Activated T-helper 17 cell treated with anti-CD3 and anti-CD28 coated beads, Interleukin-2, amount 50 U/mL, for 72 hours (primary cell): ENCODE data around the gene MYLK. TPM values are rescaled to one million over a fixed set of nuclear protein-coding genes. Genes with fewer than 3 reads are reported as not detected.

Experiments
- ATAC-seq: fragments of 150-1000 bp; cut with Tn5 transposase; replicated peaks from 2 replicates; pipeline ENCODE4 v1.10.0; 2021; ENCODE audit warnings: mild to moderate bottlenecking, moderate library complexity
- H3K27ac Mint-ChIP-seq: one replicate; pipeline ENCODE4 v1.8.0; 2022; ENCODE audit warnings: mixed read lengths
- H3K27me3 Mint-ChIP-seq: one replicate; pipeline ENCODE4 v1.8.0; 2022; ENCODE audit warnings: mixed read lengths
- H3K36me3 Mint-ChIP-seq: one replicate; pipeline ENCODE4 v1.8.0; 2022; ENCODE audit warnings: low read depth, mild to moderate bottlenecking, mixed read lengths
- H3K4me1 Mint-ChIP-seq: one replicate; pipeline ENCODE4 v1.8.0; 2022; ENCODE audit warnings: mixed read lengths
- H3K4me3 Mint-ChIP-seq: one replicate; pipeline ENCODE4 v1.8.0; 2022; ENCODE audit warnings: mild to moderate bottlenecking, mixed read lengths
- H3K9me3 Mint-ChIP-seq: one replicate; pipeline ENCODE4 v1.8.0; 2022; ENCODE audit warnings: mixed read lengths
- total RNA-seq, 2 donors: library from RNA; stranded (reverse); gene quantifications; one replicate each; pipeline ENCODE4 v1.2.3, GENCODE V29; 2022

Gene MYLK
- total RNA-seq, 2 donors from 2014 or later = 0.17 TPM; not detected in 1

DNA sequence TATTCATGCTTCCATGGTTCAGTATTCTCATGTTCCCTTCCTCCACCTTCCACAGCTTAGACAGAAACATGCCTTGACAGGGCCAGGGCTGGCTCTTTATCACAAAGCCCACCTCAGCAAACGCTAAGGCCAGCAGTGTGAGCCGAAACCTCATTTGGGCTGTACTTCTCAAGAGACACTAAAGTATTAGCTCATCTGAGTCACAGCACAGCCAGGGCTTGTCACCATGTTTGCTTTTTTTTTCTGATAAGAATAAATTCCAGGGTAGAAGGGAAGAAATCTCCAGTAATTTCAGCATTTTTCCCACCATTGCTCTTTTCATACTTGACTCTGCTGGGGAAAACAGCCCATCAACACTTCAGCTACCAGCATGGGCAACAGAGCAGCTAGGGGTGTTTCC lies 95.4 kb downstream of the MYLK start:
- no peaks in the 10 kb centered on the region for H3K4me1 Mint-ChIP-seq
- ATAC-seq = no peak
- H3K27me3 Mint-ChIP-seq = peaks cover 24% of the 10 kb centered on the region
- no peaks in the 10 kb centered on the region for H3K36me3 Mint-ChIP-seq
- no peak overlapping the region for H3K4me3 Mint-ChIP-seq
- no peak overlapping the region for H3K27ac Mint-ChIP-seq
- H3K9me3 Mint-ChIP-seq = no peaks in the 10 kb centered on the region

DNA sequence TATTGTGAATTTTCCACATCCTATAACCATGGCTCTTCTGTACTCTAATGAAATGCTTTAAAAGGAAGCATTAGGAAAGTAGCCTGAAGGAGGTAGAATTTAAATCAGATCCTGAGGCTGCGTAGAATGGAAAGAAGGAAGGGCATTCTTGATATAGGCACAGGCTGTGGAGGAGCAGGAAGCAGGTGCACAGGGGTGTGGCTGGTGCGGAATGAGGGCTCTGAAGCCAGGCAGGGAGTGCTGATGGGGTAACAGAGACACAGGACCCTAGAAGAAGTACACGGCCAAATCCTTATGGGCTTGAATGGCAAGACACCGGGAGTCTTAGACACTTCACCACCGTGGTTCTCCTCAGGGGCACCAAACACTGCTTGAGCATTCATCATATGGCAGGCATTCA lies 97.0 kb downstream of the MYLK start:
- no peaks in the 10 kb centered on the region for H3K36me3 Mint-ChIP-seq
- no peak for ATAC-seq
- H3K27ac Mint-ChIP-seq = no peak overlapping the region
- H3K4me1 Mint-ChIP-seq = no peaks in the 10 kb centered on the region
- no peaks in the 10 kb centered on the region for H3K9me3 Mint-ChIP-seq
- no peak overlapping the region for H3K4me3 Mint-ChIP-seq
- peaks cover 11% of the 10 kb centered on the region for H3K27me3 Mint-ChIP-seq

DNA sequence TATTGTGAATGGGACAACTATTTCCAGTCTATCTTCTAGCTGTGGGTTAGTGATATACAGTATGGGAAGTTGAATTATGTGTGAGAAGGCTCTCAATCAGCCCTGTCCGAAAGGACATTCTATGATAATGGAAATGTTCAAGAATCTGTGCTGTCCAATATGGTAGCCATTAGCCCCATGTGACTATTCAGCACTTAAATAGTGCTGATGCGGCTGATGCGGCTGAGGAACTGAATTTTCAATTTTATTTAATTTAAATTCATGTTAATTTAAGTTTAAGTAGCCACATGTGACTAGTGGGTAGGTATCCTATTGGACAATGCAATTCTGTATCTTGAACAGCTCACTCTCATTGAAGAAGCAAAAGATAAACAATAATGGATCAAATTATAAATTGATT lies 98.5 kb downstream of the MYLK start:
- H3K27me3 Mint-ChIP-seq = peaks cover 11% of the 10 kb centered on the region
- H3K27ac Mint-ChIP-seq = no peak overlapping the region
- no peaks in the 10 kb centered on the region for H3K36me3 Mint-ChIP-seq
- no peak overlapping the region for H3K4me3 Mint-ChIP-seq
- ATAC-seq = no peak
- no peaks in the 10 kb centered on the region for H3K4me1 Mint-ChIP-seq
- H3K9me3 Mint-ChIP-seq = no peaks in the 10 kb centered on the region

DNA sequence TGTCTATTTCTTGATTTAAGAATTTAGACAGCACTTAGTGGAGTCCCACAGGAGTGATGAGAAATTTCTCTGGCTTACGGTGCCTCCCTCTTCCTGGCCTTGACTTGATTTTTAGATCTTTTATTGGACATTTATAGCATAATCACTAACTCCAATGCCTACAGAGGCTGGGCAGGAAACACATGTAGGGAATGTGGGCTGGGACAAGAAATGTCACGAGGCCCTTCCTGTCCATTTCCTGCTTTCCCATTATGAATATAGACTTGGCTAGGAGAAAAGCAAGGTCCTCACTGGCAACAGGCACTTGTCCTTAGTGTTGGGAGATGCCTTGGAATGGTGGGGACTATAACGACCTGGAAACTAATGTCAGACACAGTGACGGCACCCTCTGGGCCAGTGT lies 100.3 kb downstream of the MYLK start:
- Mint-ChIP-seq H3K36me3 (no peaks in the 10 kb centered on the region), H3K4me3 (no peak overlapping the region), H3K9me3 (no peaks in the 10 kb centered on the region), H3K27me3 (peaks cover 10% of the 10 kb centered on the region), H3K4me1 (no peaks in the 10 kb centered on the region), H3K27ac (no peak overlapping the region)
- no peak for ATAC-seq

DNA sequence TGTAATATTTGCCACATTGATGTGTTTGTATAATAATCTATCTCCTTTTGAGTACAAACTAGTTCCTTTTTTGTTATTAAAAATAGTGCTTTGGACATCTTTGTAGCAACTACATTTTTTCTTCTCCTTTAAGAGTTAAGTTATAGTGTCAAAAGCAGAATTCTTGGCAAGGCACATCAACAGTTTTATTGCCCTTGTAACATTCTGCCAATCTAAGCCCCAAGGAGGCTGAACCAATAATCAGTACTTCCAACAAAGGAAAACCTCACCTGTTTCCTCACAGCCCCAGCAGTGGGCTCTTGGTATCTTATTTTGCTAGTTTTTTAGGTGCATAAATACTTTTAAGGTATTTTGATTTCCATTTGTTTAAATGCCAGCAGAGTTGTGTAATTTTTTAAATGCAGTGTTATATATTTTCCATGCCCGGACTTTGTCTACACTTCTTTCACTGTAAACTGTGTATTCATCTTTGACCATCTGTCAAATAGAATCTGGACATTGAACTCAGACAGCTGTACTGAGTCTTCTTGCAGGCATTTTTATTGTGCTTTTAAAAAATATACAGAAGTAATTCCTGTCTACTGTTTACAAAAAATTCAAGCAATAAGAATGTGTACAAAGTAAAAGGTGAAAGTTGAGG lies 101.0 kb downstream of the MYLK start:
- Mint-ChIP-seq H3K9me3 (no peaks in the 10 kb centered on the region), H3K4me3 (no peak overlapping the region), H3K27me3 (peaks cover 7% of the 10 kb centered on the region), H3K27ac (no peak overlapping the region), H3K36me3 (no peaks in the 10 kb centered on the region), H3K4me1 (no peaks in the 10 kb centered on the region)
- no peak for ATAC-seq

DNA sequence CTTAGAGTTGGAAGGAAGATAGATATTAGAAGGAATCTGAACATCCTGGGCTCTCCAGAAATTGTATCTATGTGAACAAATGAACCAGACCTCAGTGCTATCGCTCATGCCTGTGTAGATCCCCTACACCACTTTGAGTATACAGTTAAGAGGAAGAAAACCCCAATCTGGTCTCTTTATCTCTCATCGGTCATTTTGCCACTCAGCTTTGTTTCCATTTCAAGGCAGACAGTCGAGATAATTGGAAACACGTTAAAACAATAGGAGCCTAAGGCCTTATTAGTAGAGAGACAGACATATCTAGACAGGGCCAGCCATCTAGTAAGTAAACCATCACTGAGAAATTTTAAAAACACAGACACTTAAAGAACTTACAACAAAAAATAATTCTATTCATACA lies 101.6 kb downstream of the MYLK start:
- ATAC-seq = no peak
- Mint-ChIP-seq H3K4me3 (no peak overlapping the region), H3K36me3 (no peaks in the 10 kb centered on the region)

DNA sequence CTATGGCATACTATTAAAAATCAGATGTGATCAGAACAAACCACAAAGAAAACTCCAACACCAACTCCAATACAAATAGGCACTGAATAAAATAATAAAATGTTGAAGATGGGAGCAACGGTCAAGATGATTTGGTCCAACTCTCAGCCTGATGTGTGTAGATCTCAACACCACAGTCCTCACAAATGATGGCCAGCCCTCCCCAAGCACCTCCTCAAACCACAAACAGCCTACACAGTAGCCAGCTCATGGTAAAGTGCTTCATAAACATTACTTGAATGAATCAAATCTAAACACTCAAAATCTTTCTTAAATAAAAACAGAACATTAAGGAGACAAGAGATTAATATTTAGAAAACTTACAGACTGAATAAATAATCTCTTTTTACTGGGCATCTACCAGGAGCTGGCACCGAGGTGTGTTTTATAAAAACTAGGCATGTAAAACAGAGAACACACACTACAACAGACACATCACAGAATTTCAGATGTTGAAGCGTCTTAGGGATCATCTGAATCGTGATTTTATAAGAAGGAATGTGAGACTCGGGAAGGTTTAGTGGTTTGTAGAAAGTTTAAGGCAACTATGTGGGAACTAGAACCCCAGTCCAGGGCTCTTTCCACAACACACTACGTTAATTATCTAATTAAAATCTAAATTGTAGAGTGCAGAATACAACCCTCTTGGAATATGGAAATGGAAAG lies 102.4 kb downstream of the MYLK start:
- Mint-ChIP-seq H3K4me1 (no peaks in the 10 kb centered on the region), H3K27me3 (peaks cover 8% of the 10 kb centered on the region), H3K36me3 (no peaks in the 10 kb centered on the region), H3K4me3 (no peak overlapping the region), H3K27ac (no peak overlapping the region), H3K9me3 (no peaks in the 10 kb centered on the region)
- no peak for ATAC-seq

More for the DNA sequence above, 101.6 kb downstream of the MYLK start:
- no peak overlapping the region for H3K27ac Mint-ChIP-seq
- H3K27me3 Mint-ChIP-seq = peaks cover 8% of the 10 kb centered on the region
- H3K9me3 Mint-ChIP-seq = no peaks in the 10 kb centered on the region
- H3K4me1 Mint-ChIP-seq = no peaks in the 10 kb centered on the region

DNA sequence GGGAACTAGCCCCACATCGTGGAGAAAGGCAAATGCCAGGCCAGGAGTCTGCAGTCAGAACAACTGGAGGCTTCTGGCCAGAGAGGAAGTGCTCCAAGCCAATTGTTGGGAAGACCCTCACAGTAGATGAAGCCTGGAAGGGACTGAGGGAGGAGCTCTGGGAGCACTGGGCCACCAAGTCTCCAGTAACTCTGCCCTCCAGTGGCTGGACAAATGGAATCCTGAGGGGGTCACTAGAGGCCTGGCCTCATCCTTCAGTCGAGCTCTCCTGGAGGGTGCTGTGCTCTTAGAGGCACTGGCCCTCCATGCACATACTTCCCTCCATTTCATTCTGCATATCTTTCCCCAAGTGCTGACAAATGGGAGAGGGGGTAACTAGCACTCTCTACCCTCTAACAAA lies 103.0 kb downstream of the MYLK start:
- H3K27ac Mint-ChIP-seq = no peak overlapping the region

DNA sequence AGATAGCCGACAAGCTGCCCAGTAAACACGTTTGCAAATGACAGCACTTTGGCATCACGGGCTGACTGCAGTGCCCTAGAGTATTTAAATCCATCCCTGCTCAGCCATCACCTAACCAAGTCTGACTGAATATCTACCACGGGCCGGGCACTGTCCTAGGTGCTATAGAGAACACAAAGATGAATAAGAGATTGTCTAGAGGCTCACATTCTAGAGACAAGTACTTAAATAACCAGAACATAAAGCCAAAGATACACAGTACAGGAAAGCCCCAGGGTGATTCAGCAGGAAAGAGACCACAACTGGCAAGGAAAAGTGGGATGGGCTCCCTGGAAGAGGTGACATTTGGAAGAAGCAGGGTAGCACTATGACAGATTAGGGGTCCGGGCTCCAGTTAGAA lies 103.5 kb downstream of the MYLK start:
- H3K4me3 Mint-ChIP-seq = no peak overlapping the region
- no peaks in the 10 kb centered on the region for H3K36me3 Mint-ChIP-seq
- no peaks in the 10 kb centered on the region for H3K9me3 Mint-ChIP-seq
- H3K27me3 Mint-ChIP-seq = peaks cover 8% of the 10 kb centered on the region
- no peak for ATAC-seq
- H3K4me1 Mint-ChIP-seq = no peaks in the 10 kb centered on the region
- H3K27ac Mint-ChIP-seq = no peak overlapping the region

More for the DNA sequence above, 103.0 kb downstream of the MYLK start:
- ATAC-seq = no peak
- H3K36me3 Mint-ChIP-seq = no peaks in the 10 kb centered on the region
- no peak overlapping the region for H3K4me3 Mint-ChIP-seq
- no peaks in the 10 kb centered on the region for H3K4me1 Mint-ChIP-seq
- H3K27me3 Mint-ChIP-seq = peaks cover 8% of the 10 kb centered on the region
- no peaks in the 10 kb centered on the region for H3K9me3 Mint-ChIP-seq

DNA sequence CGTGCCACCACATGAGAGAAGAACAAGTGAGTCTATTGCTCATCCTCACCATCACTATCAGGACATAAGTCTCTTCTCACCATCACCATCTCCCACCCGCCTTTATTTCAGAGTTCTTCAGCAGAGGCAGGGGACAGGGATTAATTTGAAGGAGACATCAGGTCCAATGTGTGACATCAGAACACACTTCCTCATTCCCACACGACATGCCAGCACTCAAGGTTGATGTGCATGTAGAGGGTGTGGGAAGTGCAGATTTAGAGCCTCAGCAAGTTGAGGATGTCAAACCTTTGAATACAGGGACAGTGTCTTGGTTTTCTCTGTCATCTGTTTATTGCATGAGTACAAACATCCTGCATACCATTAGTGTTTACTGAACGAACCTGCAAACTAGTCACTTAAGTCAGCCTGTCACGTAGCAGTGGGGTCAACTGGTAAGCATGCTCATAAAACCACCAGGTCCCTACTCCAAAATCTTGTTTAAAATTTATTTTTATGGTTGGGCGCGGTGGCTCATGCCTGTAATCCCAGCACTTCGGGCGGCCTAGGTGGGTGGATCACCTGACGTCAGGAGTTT lies 104.4 kb downstream of the MYLK start:
- Mint-ChIP-seq H3K27ac (no peak overlapping the region), H3K36me3 (no peaks in the 10 kb centered on the region), H3K9me3 (no peaks in the 10 kb centered on the region), H3K4me1 (no peaks in the 10 kb centered on the region), H3K4me3 (no peak overlapping the region), H3K27me3 (peaks cover 8% of the 10 kb centered on the region)
- no peak for ATAC-seq

DNA sequence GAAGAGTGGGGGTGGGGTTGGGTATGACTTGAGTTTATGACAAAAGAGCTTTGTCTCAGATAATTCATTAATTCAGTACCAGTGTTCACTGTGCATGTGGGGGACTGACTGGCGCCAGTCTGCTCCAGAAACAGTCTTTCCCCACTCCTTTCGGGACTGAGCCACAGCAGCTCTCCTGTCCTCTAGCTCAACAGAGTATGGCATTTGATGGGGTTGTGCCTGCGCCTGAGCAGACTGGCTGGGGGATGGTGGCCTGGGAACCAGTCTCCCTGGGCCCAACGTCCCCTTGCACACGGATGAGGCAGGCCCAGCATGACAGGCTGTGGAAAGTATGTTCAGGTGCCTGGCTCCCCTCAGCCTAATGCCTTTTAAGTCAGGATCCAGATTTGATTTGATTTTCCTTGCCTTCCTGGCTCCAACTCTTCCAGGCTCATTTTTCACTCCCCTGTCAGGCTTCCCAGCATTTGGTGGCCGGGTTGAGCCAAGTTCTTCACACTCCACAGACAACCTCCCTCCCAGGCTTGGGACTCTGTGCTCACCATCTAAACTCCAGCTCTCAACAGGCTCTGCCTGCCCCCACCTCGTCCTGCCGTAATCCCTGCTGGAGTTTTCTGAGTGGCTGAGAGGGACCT lies 105.0 kb downstream of the MYLK start:
- Mint-ChIP-seq H3K4me1 (no peaks in the 10 kb centered on the region), H3K36me3 (no peaks in the 10 kb centered on the region), H3K4me3 (no peak overlapping the region), H3K27ac (no peak overlapping the region), H3K27me3 (peaks cover 8% of the 10 kb centered on the region), H3K9me3 (no peaks in the 10 kb centered on the region)
- no peak for ATAC-seq

DNA sequence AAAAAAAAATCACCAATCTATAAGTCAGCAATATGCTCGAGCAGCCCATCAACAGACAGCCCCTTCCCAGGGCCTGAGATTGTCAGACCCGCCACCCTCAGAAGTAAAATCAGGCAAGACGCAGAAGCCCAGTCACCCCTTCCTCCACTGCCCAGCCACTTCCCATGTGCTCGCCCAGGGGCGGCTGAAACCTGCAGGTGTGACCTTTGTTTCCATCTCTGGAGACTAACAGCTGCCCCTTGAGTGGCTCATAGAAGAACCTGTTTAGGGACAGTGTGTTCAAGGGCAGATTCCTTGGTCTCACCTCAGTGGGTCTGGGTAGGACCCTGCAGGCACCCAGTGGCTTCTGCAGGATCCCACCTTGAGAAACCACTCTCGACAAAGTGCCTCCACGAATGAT lies 105.6 kb downstream of the MYLK start:
- peaks cover 8% of the 10 kb centered on the region for H3K27me3 Mint-ChIP-seq
- H3K4me1 Mint-ChIP-seq = no peaks in the 10 kb centered on the region
- H3K36me3 Mint-ChIP-seq = no peaks in the 10 kb centered on the region
- no peak overlapping the region for H3K4me3 Mint-ChIP-seq
- no peak overlapping the region for H3K27ac Mint-ChIP-seq
- no peaks in the 10 kb centered on the region for H3K9me3 Mint-ChIP-seq
- no peak for ATAC-seq

DNA sequence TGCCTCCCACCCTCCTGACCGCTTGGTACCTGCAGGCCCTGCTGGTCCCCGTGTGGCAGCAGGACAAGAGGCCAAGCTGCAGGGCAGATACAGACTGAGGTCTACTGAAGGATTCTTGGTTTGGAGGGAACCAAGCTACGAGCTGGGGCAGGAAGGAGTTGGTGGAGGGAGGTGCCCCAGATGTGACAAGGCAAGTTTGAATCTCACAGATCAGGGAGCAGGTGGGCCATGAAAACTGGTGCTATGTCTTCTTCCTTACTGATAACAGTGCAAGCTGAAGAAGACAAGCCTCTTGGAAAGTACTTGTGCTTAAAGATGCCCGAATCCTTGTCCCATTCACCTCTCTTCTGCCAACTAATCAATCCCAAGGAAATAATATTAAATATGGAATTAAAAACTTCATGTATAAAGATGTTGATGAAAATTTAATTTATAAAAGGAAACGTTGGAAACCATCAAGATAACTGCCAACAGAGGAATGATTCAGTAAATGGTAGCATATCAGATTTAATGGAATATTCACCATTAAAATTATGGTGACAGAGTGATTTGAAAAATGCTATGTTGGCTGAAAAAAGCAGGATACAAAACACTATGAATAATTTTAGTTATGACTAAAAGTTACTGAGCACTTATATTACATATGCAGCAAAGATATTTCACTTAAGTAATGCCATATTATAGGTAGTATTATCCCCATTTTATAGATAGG lies 107.9 kb downstream of the MYLK start:
- H3K4me1 Mint-ChIP-seq = no peaks in the 10 kb centered on the region
- H3K27ac Mint-ChIP-seq = no peak overlapping the region
- no peak for ATAC-seq
- no peak overlapping the region for H3K4me3 Mint-ChIP-seq
- no peaks in the 10 kb centered on the region for H3K9me3 Mint-ChIP-seq
- peaks cover 8% of the 10 kb centered on the region for H3K27me3 Mint-ChIP-seq
- H3K36me3 Mint-ChIP-seq = no peaks in the 10 kb centered on the region

DNA sequence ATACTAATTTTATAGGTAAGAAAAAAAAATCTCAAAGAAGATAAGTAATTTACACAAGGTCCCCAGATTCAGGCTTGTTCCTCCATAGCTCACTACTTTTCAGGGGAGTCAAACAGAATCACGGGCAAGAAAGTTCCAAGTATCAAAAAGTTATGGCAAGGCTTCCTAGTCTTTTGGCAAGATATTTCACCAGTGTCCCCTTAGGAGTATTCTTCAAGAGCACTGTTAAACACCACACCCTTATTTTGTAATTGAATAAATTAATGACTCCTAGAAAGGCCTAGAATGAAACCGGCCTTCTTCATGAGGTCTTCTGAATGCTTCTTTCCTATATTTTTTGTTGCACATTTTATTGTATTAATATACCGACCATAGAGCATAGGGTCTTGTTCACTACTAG lies 109.7 kb downstream of the MYLK start:
- Mint-ChIP-seq H3K9me3 (no peaks in the 10 kb centered on the region), H3K36me3 (no peaks in the 10 kb centered on the region), H3K27ac (no peak overlapping the region), H3K4me3 (no peak overlapping the region), H3K4me1 (no peaks in the 10 kb centered on the region), H3K27me3 (peaks cover 6% of the 10 kb centered on the region)
- ATAC-seq = no peak
